ENCODE results near the gene SGIP1.
"Not testable (repeated sequence)": the region's sequence is repeated elsewhere in the genome, so short reads cannot be mapped to it uniquely, and the experiment has no call there.

SGIP1 gene

DNA sequence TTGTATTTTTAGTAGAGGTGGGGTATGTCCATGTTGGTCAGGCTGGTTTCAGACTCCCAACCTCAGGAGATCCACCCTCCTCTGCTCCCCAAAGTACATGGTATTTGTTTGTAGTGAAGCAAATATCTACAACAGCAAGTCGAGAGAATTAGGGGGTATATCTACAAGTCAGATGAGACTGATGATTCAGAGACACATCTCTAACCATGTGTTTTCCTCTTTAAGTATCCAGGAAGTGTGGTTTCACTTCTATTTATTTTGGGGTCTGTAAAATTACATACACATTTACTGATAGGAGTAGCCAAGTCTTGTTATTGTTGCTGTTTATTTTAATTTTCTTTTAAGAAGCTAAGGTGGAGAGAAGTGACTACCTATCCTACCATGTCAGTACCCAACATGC lies 44.9 kb downstream of the SGIP1 start:
- POLR2A ChIA-PET: no interaction called here

DNA sequence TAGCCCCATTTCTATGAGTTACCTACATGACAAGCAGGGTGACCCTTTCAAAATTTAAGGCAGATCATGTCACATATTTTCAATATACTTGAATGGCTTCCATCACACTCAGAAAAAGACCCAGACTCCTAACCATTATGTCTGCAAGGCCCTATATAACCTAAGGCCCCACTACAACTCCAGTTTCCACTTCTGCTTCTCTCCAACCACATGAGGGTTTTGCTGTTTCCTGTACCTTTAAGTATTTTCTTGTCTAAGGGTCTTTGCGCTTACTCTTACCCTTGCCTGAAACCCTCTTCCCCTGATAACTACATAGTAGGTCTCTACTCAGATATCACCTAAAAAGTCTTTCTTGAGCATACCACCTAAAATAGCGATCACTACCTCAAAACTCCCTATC lies 46.1 kb downstream of the SGIP1 start:
- CTCF ChIA-PET: no interaction called here
- 50% methylated on average over 2 of the region's 2 CpGs for WGBS (ENCODE audit: insufficient coverage)
- H3K36me3 ChIP-seq (ENCODE audit: control insufficient read depth in 4 of 4, insufficient read depth in 4 of 4, low read length in 3 of 4): no peaks in the 10 kb centered on the region
- no peak overlapping the region for H3K4me3 ChIP-seq (ENCODE audit: control insufficient read depth in 1 of 7, extremely low read depth in 1 of 7, insufficient read depth in 4 of 7, low read depth in 2 of 7, low read length in 6 of 7)
- H3K9me3 ChIP-seq (ENCODE audit: control extremely low read depth in 1 of 5, control insufficient read depth in 4 of 5, insufficient read depth in 2 of 5, low read depth in 1 of 5, low read length in 4 of 5): no peaks in the 10 kb centered on the region
- peaks cover 5 to 29% (median 18%) of the 10 kb centered on the region in 4 experiments for H3K4me1 ChIP-seq (ENCODE audit: control extremely low read depth in 1 of 4, control insufficient read depth in 4 of 4, insufficient read depth in 4 of 4, low read length in 3 of 4)
- POLR2A ChIA-PET: no interaction called here
- peaks cover 0 to 2% (median 0%) of the 10 kb centered on the region in 5 experiments for H3K27me3 ChIP-seq (replicated peaks in 2 of 5; ENCODE audit: control insufficient read depth in 4 of 5, insufficient read depth in 5 of 5, low read length in 4 of 5)
- H3K27ac ChIP-seq (ENCODE audit: insufficient read depth in 1 of 2, low read depth in 1 of 2, low read length in 2 of 2, poor library complexity in 1 of 2, severe bottlenecking in 2 of 2): no peak overlapping the region
- peak; percentile 28 to 79 (median 71) for DNase-seq

More for the DNA sequence above, 44.9 kb downstream of the SGIP1 start:
- no peaks in the 10 kb centered on the region for H3K27me3 ChIP-seq (replicated peaks in 2 of 5; ENCODE audit: control insufficient read depth in 4 of 5, insufficient read depth in 5 of 5, low read length in 4 of 5)
- H3K9me3 ChIP-seq (ENCODE audit: control extremely low read depth in 1 of 5, control insufficient read depth in 4 of 5, insufficient read depth in 2 of 5, low read depth in 1 of 5, low read length in 4 of 5): no peaks in the 10 kb centered on the region
- CTCF ChIA-PET: interaction anchor here (1.3 kb wide), 2 partner anchors 21 to 133 kb away, joined by 3 read pairs; no protein-coding TSS in a partner anchor
- no peaks in the 10 kb centered on the region for H3K36me3 ChIP-seq (ENCODE audit: control insufficient read depth in 4 of 4, insufficient read depth in 4 of 4, low read length in 3 of 4)
- H3K27ac ChIP-seq (ENCODE audit: insufficient read depth in 1 of 2, low read depth in 1 of 2, low read length in 2 of 2, poor library complexity in 1 of 2, severe bottlenecking in 2 of 2): no peak overlapping the region
- H3K4me3 ChIP-seq (ENCODE audit: control insufficient read depth in 1 of 7, extremely low read depth in 1 of 7, insufficient read depth in 4 of 7, low read depth in 2 of 7, low read length in 6 of 7): no peak overlapping the region
- no CpG with 5 or more reads among the region's 1 CpG for WGBS (ENCODE audit: insufficient coverage)
- peak in 2 of 3 donors; percentile 42 to 69 for DNase-seq
- peaks cover 5 to 29% (median 18%) of the 10 kb centered on the region in 4 experiments for H3K4me1 ChIP-seq (ENCODE audit: control extremely low read depth in 1 of 4, control insufficient read depth in 4 of 4, insufficient read depth in 4 of 4, low read length in 3 of 4)

DNA sequence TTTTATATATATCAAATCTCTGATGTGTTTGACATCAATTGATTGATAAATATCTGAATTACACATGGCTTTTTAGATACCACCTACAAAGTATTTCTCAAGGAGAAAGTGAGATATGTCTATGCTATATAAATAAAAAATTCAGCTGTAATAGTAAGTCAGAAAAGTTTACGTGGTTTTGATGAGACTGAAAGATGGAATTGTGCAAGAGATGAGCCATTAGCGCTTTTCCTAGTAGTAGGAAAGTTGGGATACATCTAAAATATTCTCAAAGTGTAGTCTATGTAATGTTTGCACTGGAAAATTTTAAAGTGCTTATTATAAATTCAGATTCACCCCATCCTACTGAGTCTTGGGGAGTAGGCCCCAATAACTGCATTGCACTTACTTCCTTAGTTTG lies 49.1 kb downstream of the SGIP1 start:
- ChIA-PET CTCF (no interaction called here), POLR2A (no interaction called here)
- Histone ChIP-seq H3K27ac (ENCODE audit: insufficient read depth in 1 of 2, low read depth in 1 of 2, low read length in 2 of 2, poor library complexity in 1 of 2, severe bottlenecking in 2 of 2) (no peak overlapping the region), H3K4me1 (ENCODE audit: control extremely low read depth in 1 of 4, control insufficient read depth in 4 of 4, insufficient read depth in 4 of 4, low read length in 3 of 4) (peaks cover 1 to 17% (median 13%) of the 10 kb centered on the region in 4 experiments), H3K9me3 (ENCODE audit: control extremely low read depth in 1 of 5, control insufficient read depth in 4 of 5, insufficient read depth in 2 of 5, low read depth in 1 of 5, low read length in 4 of 5) (no peaks in the 10 kb centered on the region), H3K4me3 (ENCODE audit: control insufficient read depth in 1 of 7, extremely low read depth in 1 of 7, insufficient read depth in 4 of 7, low read depth in 2 of 7, low read length in 6 of 7) (no peak overlapping the region), H3K27me3 (replicated peaks in 2 of 5; ENCODE audit: control insufficient read depth in 4 of 5, insufficient read depth in 5 of 5, low read length in 4 of 5) (peaks cover 0 to 2% (median 0%) of the 10 kb centered on the region in 5 experiments), H3K36me3 (ENCODE audit: control insufficient read depth in 4 of 4, insufficient read depth in 4 of 4, low read length in 3 of 4) (no peaks in the 10 kb centered on the region)
- 90% methylated on average over 2 of the region's 2 CpGs for WGBS (ENCODE audit: insufficient coverage)
- DNase-seq: no peak

DNA sequence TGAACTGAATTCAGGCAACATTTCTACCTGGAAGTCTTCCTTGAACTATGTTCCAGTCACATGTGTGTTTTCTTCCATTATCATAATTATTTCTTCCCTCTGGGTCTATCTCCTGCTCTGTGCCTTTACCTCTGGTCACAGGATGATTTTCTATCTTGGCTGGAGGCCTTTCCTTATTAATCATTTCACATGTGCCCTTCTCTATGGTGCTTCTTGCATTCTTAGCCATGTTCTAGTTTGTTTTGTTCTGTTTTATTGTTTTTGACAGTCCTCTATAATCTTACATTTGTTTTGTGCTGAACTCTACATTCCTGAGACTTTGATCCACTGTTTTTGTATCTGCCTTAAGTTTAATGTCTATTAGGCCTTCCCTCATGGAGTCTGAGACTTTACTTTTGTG lies 51.0 kb downstream of the SGIP1 start:
- H3K27ac ChIP-seq (ENCODE audit: insufficient read depth in 1 of 2, low read depth in 1 of 2, low read length in 2 of 2, poor library complexity in 1 of 2, severe bottlenecking in 2 of 2): no peak overlapping the region
- DNase-seq: no peak
- no peaks in the 10 kb centered on the region for H3K9me3 ChIP-seq (ENCODE audit: control extremely low read depth in 1 of 5, control insufficient read depth in 4 of 5, insufficient read depth in 2 of 5, low read depth in 1 of 5, low read length in 4 of 5)
- CTCF ChIA-PET: interaction anchor here (0.7 kb wide), 1 partner anchor 23 kb away, joined by 3 read pairs; no protein-coding TSS in a partner anchor
- no peak overlapping the region for H3K4me3 ChIP-seq (ENCODE audit: control insufficient read depth in 1 of 7, extremely low read depth in 1 of 7, insufficient read depth in 4 of 7, low read depth in 2 of 7, low read length in 6 of 7)
- POLR2A ChIA-PET: no interaction called here
- peaks cover 0 to 4% (median 1%) of the 10 kb centered on the region in 4 experiments for H3K4me1 ChIP-seq (ENCODE audit: control extremely low read depth in 1 of 4, control insufficient read depth in 4 of 4, insufficient read depth in 4 of 4, low read length in 3 of 4)
- peaks cover 0 to 2% (median 0%) of the 10 kb centered on the region in 5 experiments for H3K27me3 ChIP-seq (replicated peaks in 2 of 5; ENCODE audit: control insufficient read depth in 4 of 5, insufficient read depth in 5 of 5, low read length in 4 of 5)
- no peaks in the 10 kb centered on the region for H3K36me3 ChIP-seq (ENCODE audit: control insufficient read depth in 4 of 4, insufficient read depth in 4 of 4, low read length in 3 of 4)

DNA sequence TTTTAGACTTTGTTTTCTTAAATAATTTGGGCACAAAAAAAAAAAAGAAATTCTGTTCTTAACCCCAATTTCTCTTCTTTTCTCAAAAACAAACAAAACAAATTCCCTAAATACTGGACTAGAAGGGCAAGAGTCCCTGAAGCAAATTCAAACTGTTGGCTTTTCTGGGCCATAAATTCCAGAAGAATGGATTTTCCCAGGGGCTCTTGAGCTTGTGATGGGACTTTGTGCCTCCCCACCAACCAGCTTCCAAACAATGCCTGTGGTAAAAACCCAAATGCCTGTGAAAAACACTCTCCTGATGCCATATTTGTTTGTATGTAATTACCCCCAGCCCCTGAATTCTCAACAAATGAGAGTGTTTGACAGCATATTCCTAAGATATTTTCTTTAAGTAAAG lies 55.4 kb downstream of the SGIP1 start:
- CTCF ChIA-PET: interaction anchor here (0.9 kb wide), 1 partner anchor 95 kb away, joined by 3 read pairs; no protein-coding TSS in a partner anchor
- peaks cover 0 to 2% (median 0%) of the 10 kb centered on the region in 4 experiments for H3K36me3 ChIP-seq (ENCODE audit: control insufficient read depth in 4 of 4, insufficient read depth in 4 of 4, low read length in 3 of 4)
- H3K4me3 ChIP-seq (ENCODE audit: control insufficient read depth in 1 of 7, extremely low read depth in 1 of 7, insufficient read depth in 4 of 7, low read depth in 2 of 7, low read length in 6 of 7): no peak overlapping the region
- peaks cover 0 to 2% (median 0%) of the 10 kb centered on the region in 5 experiments for H3K27me3 ChIP-seq (replicated peaks in 2 of 5; ENCODE audit: control insufficient read depth in 4 of 5, insufficient read depth in 5 of 5, low read length in 4 of 5)
- no peak overlapping the region for H3K27ac ChIP-seq (ENCODE audit: insufficient read depth in 1 of 2, low read depth in 1 of 2, low read length in 2 of 2, poor library complexity in 1 of 2, severe bottlenecking in 2 of 2)
- H3K4me1 ChIP-seq (ENCODE audit: control extremely low read depth in 1 of 4, control insufficient read depth in 4 of 4, insufficient read depth in 4 of 4, low read length in 3 of 4): no peaks in the 10 kb centered on the region
- POLR2A ChIA-PET: no interaction called here
- DNase-seq: no peak
- H3K9me3 ChIP-seq (ENCODE audit: control extremely low read depth in 1 of 5, control insufficient read depth in 4 of 5, insufficient read depth in 2 of 5, low read depth in 1 of 5, low read length in 4 of 5): no peaks in the 10 kb centered on the region

DNA sequence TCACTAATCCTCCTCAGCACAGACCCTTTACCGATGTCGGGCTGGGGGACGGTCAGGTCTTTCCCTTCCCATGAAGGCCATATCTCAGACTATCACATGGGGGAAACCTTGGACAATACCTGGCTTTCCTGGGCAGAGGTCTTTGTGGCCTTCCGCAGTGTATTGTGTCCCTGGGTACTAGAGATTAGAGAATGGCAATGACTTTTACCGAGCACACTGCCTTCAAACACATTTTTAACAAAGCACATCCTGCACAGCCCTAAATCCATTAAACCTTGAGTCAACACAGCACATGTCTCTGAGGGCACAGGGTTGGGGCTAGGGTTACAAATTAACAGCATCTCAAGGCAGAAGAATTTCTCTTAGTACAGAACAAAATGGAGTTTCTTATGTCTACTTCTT lies 58.2 kb downstream of the SGIP1 start:
- H3K4me3 ChIP-seq (ENCODE audit: control insufficient read depth in 1 of 7, extremely low read depth in 1 of 7, insufficient read depth in 4 of 7, low read depth in 2 of 7, low read length in 6 of 7); H3K9me3 ChIP-seq (ENCODE audit: control extremely low read depth in 1 of 5, control insufficient read depth in 4 of 5, insufficient read depth in 2 of 5, low read depth in 1 of 5, low read length in 4 of 5); H3K27ac ChIP-seq (ENCODE audit: insufficient read depth in 1 of 2, low read depth in 1 of 2, low read length in 2 of 2, poor library complexity in 1 of 2, severe bottlenecking in 2 of 2); H3K36me3 ChIP-seq (ENCODE audit: control insufficient read depth in 4 of 4, insufficient read depth in 4 of 4, low read length in 3 of 4); POLR2A ChIA-PET; DNase-seq; CTCF ChIA-PET; H3K4me1 ChIP-seq (ENCODE audit: control extremely low read depth in 1 of 4, control insufficient read depth in 4 of 4, insufficient read depth in 4 of 4, low read length in 3 of 4); H3K27me3 ChIP-seq (replicated peaks in 2 of 5; ENCODE audit: control insufficient read depth in 4 of 5, insufficient read depth in 5 of 5, low read length in 4 of 5): not testable (repeated sequence)
- no CpG with 5 or more reads among the region's 5 CpGs for WGBS (ENCODE audit: insufficient coverage)

DNA sequence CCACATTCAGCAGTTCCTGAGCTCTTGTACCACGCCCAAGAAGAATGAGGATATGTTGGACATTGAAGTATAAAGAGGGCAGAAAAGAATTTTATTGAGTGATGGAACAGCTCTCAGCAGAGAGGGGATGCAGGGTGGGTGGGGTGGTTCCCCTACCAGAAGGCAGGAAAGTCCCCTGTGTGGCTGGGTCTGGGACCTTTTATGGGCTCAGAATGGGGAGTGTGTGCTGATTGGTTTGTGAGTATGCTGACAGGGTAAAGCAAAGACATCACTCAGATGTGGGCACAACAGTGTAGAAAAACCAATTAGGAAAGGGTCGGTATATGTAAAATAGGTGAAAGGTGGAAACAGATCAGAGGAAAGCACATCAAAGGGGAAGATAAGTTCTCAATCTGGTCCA lies 62.2 kb downstream of the SGIP1 start:
- CTCF ChIA-PET: no interaction called here
- Histone ChIP-seq H3K4me3 (ENCODE audit: control insufficient read depth in 1 of 7, extremely low read depth in 1 of 7, insufficient read depth in 4 of 7, low read depth in 2 of 7, low read length in 6 of 7) (no peak overlapping the region), H3K36me3 (ENCODE audit: control insufficient read depth in 4 of 4, insufficient read depth in 4 of 4, low read length in 3 of 4) (peaks cover 0 to under 1% (median 0%) of the 10 kb centered on the region in 4 experiments), H3K4me1 (ENCODE audit: control extremely low read depth in 1 of 4, control insufficient read depth in 4 of 4, insufficient read depth in 4 of 4, low read length in 3 of 4) (no peaks in the 10 kb centered on the region), H3K9me3 (ENCODE audit: control extremely low read depth in 1 of 5, control insufficient read depth in 4 of 5, insufficient read depth in 2 of 5, low read depth in 1 of 5, low read length in 4 of 5) (peaks cover 0 to 4% (median 2%) of the 10 kb centered on the region in 5 experiments), H3K27me3 (replicated peaks in 2 of 5; ENCODE audit: control insufficient read depth in 4 of 5, insufficient read depth in 5 of 5, low read length in 4 of 5) (no peaks in the 10 kb centered on the region), H3K27ac (ENCODE audit: insufficient read depth in 1 of 2, low read depth in 1 of 2, low read length in 2 of 2, poor library complexity in 1 of 2, severe bottlenecking in 2 of 2) (no peak overlapping the region)
- DNase-seq: no peak
- WGBS (ENCODE audit: insufficient coverage): 100% methylated on average over 2 of the region's 2 CpGs
- POLR2A ChIA-PET: no interaction called here

Data from common myeloid progenitor, CD34-positive (primary cell).